ENCODE measurements around the gene GPATCH8. TPM values are rescaled to one million over a fixed set of nuclear protein-coding genes. Genes with fewer than 3 reads are reported as not detected.

The GPATCH8 gene
- polyA plus RNA-seq, 1 donor from 2014 or later = 24.5 TPM

DNA sequence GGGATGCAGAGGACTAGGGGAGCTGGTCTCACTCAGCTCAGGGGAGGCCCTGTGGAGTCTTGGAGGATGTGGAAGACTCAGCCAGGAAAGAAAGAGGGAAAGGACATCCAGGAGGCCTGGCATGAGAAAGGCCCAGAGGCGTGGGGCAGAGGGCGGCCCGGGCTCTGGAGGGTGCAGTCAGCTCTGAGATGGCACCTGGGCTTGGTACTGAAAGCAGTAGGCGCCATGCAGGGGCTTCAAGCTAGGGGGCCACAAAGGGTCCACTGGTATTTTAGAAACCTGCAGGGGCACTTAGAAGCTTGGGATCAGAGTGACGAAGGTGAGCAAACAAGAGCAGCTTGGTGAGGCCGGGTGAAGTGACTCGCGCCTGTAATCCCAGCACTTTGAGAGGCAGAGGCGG, 145.1 kb downstream of the GPATCH8 start:
- no peak overlapping the region for H3K4me2 ChIP-seq (ENCODE audit: low read length)
- no peak overlapping the region for H2AFZ ChIP-seq (ENCODE audit: low read depth, low read length)
- H3K27me3 ChIP-seq (ENCODE audit: insufficient read depth, low read depth, low read length) = no peaks in the 10 kb centered on the region
- H3K36me3 ChIP-seq (ENCODE audit: insufficient read depth, low read length) = no peaks in the 10 kb centered on the region
- H3K9me3 ChIP-seq (ENCODE audit: low read length) = no peaks in the 10 kb centered on the region
- H3K79me2 ChIP-seq (replicated peaks; ENCODE audit: insufficient read depth, low read length) = peaks cover 50% of the 10 kb centered on the region
- TF ChIP-seq REST (IDR thresholded peaks at IDR 0.05; ENCODE audit: borderline replicate concordance) (no peak), POLR2AphosphoS5 (IDR thresholded peaks at IDR 0.05) (no peak), TAF1 (IDR thresholded peaks at IDR 0.05; ENCODE audit: low read depth) (no peak), MXI1 (conservative IDR thresholded peaks at IDR 0.05; ENCODE audit: poor library complexity, severe bottlenecking) (no peak), CTCF (IDR thresholded peaks at IDR 0.05; ENCODE audit: poor library complexity, severe bottlenecking) (no peak), RAD21 (conservative IDR thresholded peaks at IDR 0.05) (no peak), EP300 (conservative IDR thresholded peaks at IDR 0.05; ENCODE audit: poor library complexity, severe bottlenecking) (no peak), EZH2 (IDR thresholded peaks at IDR 0.05; ENCODE audit: borderline replicate concordance, insufficient read depth, low read length, poor library complexity, severe bottlenecking) (no peak), SMC3 (conservative IDR thresholded peaks at IDR 0.05; ENCODE audit: poor library complexity) (no peak)
- H3K9me2 ChIP-seq (ENCODE audit: insufficient read depth, low read length) = no peaks in the 10 kb centered on the region
- H3K27ac ChIP-seq (ENCODE audit: low read length) = no peak overlapping the region
- no peak overlapping the region for H3K4me3 ChIP-seq (ENCODE audit: low read length)
- H4K20me1 ChIP-seq (ENCODE audit: insufficient read depth) = peaks cover 50% of the 10 kb centered on the region
- H3K9ac ChIP-seq (ENCODE audit: low read length) = no peak overlapping the region
- no peaks in the 10 kb centered on the region for H3F3A ChIP-seq (ENCODE audit: insufficient read depth, low read length, poor library complexity, severe bottlenecking)

DNA sequence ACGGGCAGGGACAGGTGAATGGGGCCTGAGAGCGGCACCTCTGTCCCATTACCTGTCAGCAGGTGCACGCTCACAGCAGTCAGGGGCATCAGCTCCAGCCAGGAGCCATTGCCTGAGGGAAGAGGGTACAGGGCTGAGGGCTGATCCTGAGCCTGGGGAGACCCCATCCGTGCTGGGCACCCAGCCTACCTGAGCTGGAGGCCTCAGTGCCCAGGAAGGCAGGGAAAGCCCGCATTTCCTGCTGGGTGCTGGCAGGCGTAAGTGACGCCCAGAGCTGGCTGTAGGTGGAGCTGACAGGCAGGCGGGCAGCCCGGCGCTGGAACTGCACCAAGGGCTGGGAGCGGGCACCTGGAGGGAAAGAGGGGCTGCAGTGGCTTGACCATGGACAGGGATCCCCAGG, 147.0 kb downstream of the GPATCH8 start:
- no peaks in the 10 kb centered on the region for H3K27me3 ChIP-seq (ENCODE audit: insufficient read depth, low read depth, low read length)
- no peaks in the 10 kb centered on the region for H3K36me3 ChIP-seq (ENCODE audit: insufficient read depth, low read length)
- H4K20me1 ChIP-seq (ENCODE audit: insufficient read depth) = peaks cover 42% of the 10 kb centered on the region
- H3F3A ChIP-seq (ENCODE audit: insufficient read depth, low read length, poor library complexity, severe bottlenecking) = no peaks in the 10 kb centered on the region
- peaks cover 31% of the 10 kb centered on the region for H3K79me2 ChIP-seq (replicated peaks; ENCODE audit: insufficient read depth, low read length)
- no peak overlapping the region for H2AFZ ChIP-seq (ENCODE audit: low read depth, low read length)
- no peak overlapping the region for H3K4me2 ChIP-seq (ENCODE audit: low read length)
- H3K4me3 ChIP-seq (ENCODE audit: low read length) = no peak overlapping the region
- TF ChIP-seq POLR2AphosphoS5 (IDR thresholded peaks at IDR 0.05) (no peak), RAD21 (conservative IDR thresholded peaks at IDR 0.05) (no peak), TAF1 (IDR thresholded peaks at IDR 0.05; ENCODE audit: low read depth) (no peak), REST (IDR thresholded peaks at IDR 0.05; ENCODE audit: borderline replicate concordance) (no peak), CTCF (IDR thresholded peaks at IDR 0.05; ENCODE audit: poor library complexity, severe bottlenecking) (no peak), EP300 (conservative IDR thresholded peaks at IDR 0.05; ENCODE audit: poor library complexity, severe bottlenecking) (no peak), SMC3 (conservative IDR thresholded peaks at IDR 0.05; ENCODE audit: poor library complexity) (no peak), MXI1 (conservative IDR thresholded peaks at IDR 0.05; ENCODE audit: poor library complexity, severe bottlenecking) (no peak), EZH2 (IDR thresholded peaks at IDR 0.05; ENCODE audit: borderline replicate concordance, insufficient read depth, low read length, poor library complexity, severe bottlenecking) (no peak)
- no peaks in the 10 kb centered on the region for H3K9me2 ChIP-seq (ENCODE audit: insufficient read depth, low read length)
- no peak overlapping the region for H3K27ac ChIP-seq (ENCODE audit: low read length)
- H3K9ac ChIP-seq (ENCODE audit: low read length) = no peak overlapping the region
- no peaks in the 10 kb centered on the region for H3K9me3 ChIP-seq (ENCODE audit: low read length)

Data from neural cell (in vitro differentiated cells).